Stomach (tissue), 9 donors: Measurements from ENCODE around the gene ALX3. TPM values are rescaled to one million over a fixed set of nuclear protein-coding genes. Genes with fewer than 3 reads are reported as not detected.

Experiments
- DNase-seq, 2 donors: peaks; one replicate each; pipeline versions ENCODE4 v3.0.0 to v3.0.0-alpha.2; 2013 to 2019
- H3K27ac ChIP-seq, 5 donors: fragments of 200-600 bp in 4 of 5; sonication (generic) in 4 of 5; one replicate each; pipeline ENCODE4 v1.5.1; 2013 to 2019; ENCODE audit warnings: mild to moderate bottlenecking in 1 of 5, moderate library complexity in 1 of 5
- H3K27me3 ChIP-seq, 3 donors: fragments of 200-600 bp; sonication (generic); one replicate each; pipeline ENCODE4 v1.5.1; 2017 to 2019; ENCODE audit warnings: mixed run types in 1 of 3
- H3K36me3 ChIP-seq, 4 donors: fragments of 200-600 bp; sonication (generic); 1 replicate in 3 of 4; 2 replicates in 1 of 4; pipeline ENCODE4 v1.5.1; 2016 to 2019
- H3K4me1 ChIP-seq, 4 donors: fragments of 200-600 bp; sonication (generic); one replicate each; pipeline ENCODE4 v1.5.1; 2016 to 2019
- H3K4me3 ChIP-seq, 4 donors: fragments of 200-600 bp; sonication (generic) in 3 of 4; one replicate each; pipeline ENCODE4 v1.5.1; 2016 to 2019; ENCODE audit warnings: mild to moderate bottlenecking in 1 of 4
- H3K9me3 ChIP-seq, 4 donors: fragments of 200-600 bp; sonication (generic); one replicate each; pipeline ENCODE4 v1.5.1; 2016 to 2019
- CTCF ChIP-seq, 7 experiments: fragments of 450-650 bp in 4 of 7; fragments of 200-600 bp in 3 of 7; sonication (generic) in 3 of 7; IDR thresholded peaks; one replicate each; pipeline ENCODE4 v1.5.1; 2016 to 2019; ENCODE audit warnings: antibody characterized with exemption in 7 of 7, control low read depth in 2 of 7, mild to moderate bottlenecking in 1 of 7
- EP300 ChIP-seq: sonication (generic); formaldehyde crosslinking; IDR thresholded peaks from one replicate; pipeline ENCODE4 v1.6.1; 2017; ENCODE audit warnings: antibody characterized with exemption
- POLR2A ChIP-seq, 4 donors: fragments of 450-650 bp; IDR thresholded peaks; one replicate each; pipeline ENCODE4 v1.6.1; 2016; ENCODE audit warnings: antibody characterized with exemption in 4 of 4, control low read depth in 2 of 4, mild to moderate bottlenecking in 1 of 4, moderate library complexity in 1 of 4
- POLR2AphosphoS5 ChIP-seq, 3 donors: sonication (generic); formaldehyde crosslinking; IDR thresholded peaks; one replicate each; pipeline ENCODE4 v1.6.1; 2016; ENCODE audit warnings: antibody characterized with exemption in 3 of 3
- WGBS, 5 donors: extraction: QIAGEN DNeasy Blood & Tissue Kit in 3 of 5; methylation state at CpG; one replicate each; pipeline versions ENCODE4 v1.1.5 to v1.1.7; 2013 to 2018; 5-methylcytosine and 5-hydroxymethylcytosine counted together
- intact Hi-C: fragments of 100-400 bp; cut with DNase I; formaldehyde crosslinking; loops from one replicate; pipeline ENCODE4 v1.15.1; 2023; ENCODE audit warnings: low total_unique reads
- polyA plus RNA-seq, 3 donors: library from polyadenylated mRNA; stranded (reverse); fragments of 200-250 nt; gene quantifications; one replicate each; pipeline ENCODE4 v1.2.3, GENCODE V29; 2013
- total RNA-seq, 5 donors: library from RNA; depleted of rRNA; stranded (reverse); fragments of >200 nt; gene quantifications; one replicate each; pipeline versions ENCODE4 v1.1.0 to v1.2.3, GENCODE V29; 2014 to 2016
- donor health status: healthy with polysubstance abuse.
- donor health status: Bipolar disorder and iron deficiency.
- donor health status: healthy.

ALX3 gene
- total and polyA plus RNA-seq, 8 donors, result 0.08 TPM; not detected in 7

- H3K4me3 ChIP-seq, result no peak overlapping the region
- no peaks in the 10 kb centered on the region for H3K27me3 ChIP-seq
- H3K4me1 ChIP-seq, result no peaks in the 10 kb centered on the region
- 59 to 81% (median 76%) methylated on average over 7 of the region's 7 CpGs for WGBS, 5 donors
- H3K9me3 ChIP-seq, result no peaks in the 10 kb centered on the region
- no peak for DNase-seq
- no peak for TF ChIP-seq POLR2AphosphoS5 (IDR thresholded peaks at IDR 0.05)
- no peak for TF ChIP-seq CTCF (IDR thresholded peaks at IDR 0.05)
- no peak for TF ChIP-seq POLR2A (IDR thresholded peaks at IDR 0.05)
- no peak for TF ChIP-seq EP300
- H3K27ac ChIP-seq, result no peak overlapping the region
- peaks cover 47 to 86% (median 78%) of the 10 kb centered on the region in 4 donors for H3K36me3 ChIP-seq
- intact Hi-C loops, result no loop called here
Observed at GRCh38 chr1:110057963-110058518, 12.4 kb downstream of the ALX3 start.

- Histone ChIP-seq H3K4me3 (no peak overlapping the region), H3K4me1 (no peaks in the 10 kb centered on the region), H3K9me3 (no peaks in the 10 kb centered on the region), H3K27ac (no peak overlapping the region), H3K36me3 (peaks cover 58 to 98% (median 87%) of the 10 kb centered on the region in 4 donors), H3K27me3 (no peaks in the 10 kb centered on the region)
- WGBS, 5 donors, result 67 to 87% (median 77%) methylated on average over 3 of the region's 3 CpGs
- intact Hi-C loops, result no loop called here
- TF ChIP-seq POLR2AphosphoS5 (IDR thresholded peaks at IDR 0.05), result no peak
- no peak for TF ChIP-seq EP300
- TF ChIP-seq CTCF (IDR thresholded peaks at IDR 0.05), result no peak
- no peak for TF ChIP-seq POLR2A (IDR thresholded peaks at IDR 0.05)
- no peak for DNase-seq
Observed at GRCh38 chr1:110056776-110057175, 13.7 kb downstream of the ALX3 start.

- Histone ChIP-seq H3K36me3 (peaks cover 63 to 98% (median 87%) of the 10 kb centered on the region in 4 donors), H3K9me3 (no peaks in the 10 kb centered on the region), H3K27ac (no peak overlapping the region), H3K4me3 (no peak overlapping the region), H3K4me1 (no peaks in the 10 kb centered on the region), H3K27me3 (no peaks in the 10 kb centered on the region)
- no peak for DNase-seq
- WGBS, 5 donors, result 77 to 95% (median 87%) methylated on average over 4 of the region's 4 CpGs
- intact Hi-C loops, result no loop called here
- no peak for TF ChIP-seq CTCF (IDR thresholded peaks at IDR 0.05)
- no peak for TF ChIP-seq EP300
- TF ChIP-seq POLR2A (IDR thresholded peaks at IDR 0.05), result no peak
- no peak for TF ChIP-seq POLR2AphosphoS5 (IDR thresholded peaks at IDR 0.05)
Observed at GRCh38 chr1:110056285-110056683, 14.2 kb downstream of the ALX3 start.

- no peak overlapping the region for H3K4me3 ChIP-seq
Observed at GRCh38 chr1:110055493-110056284, 14.8 kb downstream of the ALX3 start.

More at GRCh38 chr1:110055493-110056284, 14.8 kb downstream of the ALX3 start:
- TF ChIP-seq POLR2AphosphoS5 (IDR thresholded peaks at IDR 0.05), result no peak
- no peak for TF ChIP-seq POLR2A (IDR thresholded peaks at IDR 0.05)
- peaks cover 0 to under 1% (median 0%) of the 10 kb centered on the region in 4 donors for H3K4me1 ChIP-seq
- intact Hi-C loops, result no loop called here
- no peak overlapping the region for H3K27ac ChIP-seq
- H3K27me3 ChIP-seq, result no peaks in the 10 kb centered on the region
- no peak for DNase-seq
- 82 to 98% (median 90%) methylated on average over 5 of the region's 5 CpGs for WGBS, 5 donors
- H3K9me3 ChIP-seq, result no peaks in the 10 kb centered on the region
- H3K36me3 ChIP-seq, result peaks cover 67 to 98% (median 92%) of the 10 kb centered on the region in 4 donors
